ENCODE data around the gene PKN2.

The PKN2 gene

DNA sequence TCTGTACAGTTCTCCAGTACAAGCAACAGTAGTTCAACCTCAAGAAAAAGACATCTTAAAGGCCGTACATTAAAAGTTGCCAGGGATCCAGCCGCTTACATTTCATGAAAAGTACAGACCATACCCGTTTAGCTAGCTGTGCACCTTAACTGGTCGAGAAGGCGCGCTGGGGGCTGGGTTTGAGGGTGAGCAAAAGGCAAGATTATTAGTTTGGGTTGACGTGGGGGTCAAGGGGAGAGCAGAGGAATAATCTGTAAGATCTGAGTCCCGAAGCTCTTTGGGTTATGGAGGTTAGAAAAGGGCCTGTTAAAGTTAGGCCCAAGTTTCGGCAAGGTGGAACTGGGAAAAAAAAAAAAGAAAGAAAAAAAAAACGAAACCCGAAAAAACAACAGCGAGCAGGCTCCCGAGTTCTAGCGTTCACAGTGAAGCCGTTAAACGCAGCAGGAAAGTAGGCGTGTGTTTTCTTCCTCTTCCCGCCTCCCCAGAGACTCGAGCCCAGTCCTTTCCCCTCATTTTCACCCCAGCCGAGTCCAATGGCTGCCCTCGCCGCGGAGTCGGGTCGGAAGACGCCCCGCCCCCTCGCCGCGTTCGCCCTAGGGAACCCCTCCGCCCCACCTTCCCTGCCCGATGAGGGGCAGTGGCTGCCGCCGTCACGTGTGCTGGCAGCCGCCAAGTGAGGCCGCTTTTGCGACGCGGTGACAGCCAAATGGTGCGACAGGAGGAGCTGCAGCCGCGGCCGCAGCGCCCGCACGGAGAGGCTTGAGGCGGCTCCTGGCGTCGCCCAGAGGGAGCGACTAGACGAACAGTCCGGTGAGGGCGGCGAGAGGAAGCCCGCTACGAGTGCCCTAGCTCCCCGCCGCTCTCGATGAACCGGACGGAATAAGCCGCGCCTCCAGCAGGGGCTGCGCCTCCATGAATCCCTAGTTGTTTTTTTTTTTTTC lies at the start of gene PKN2:
Gene PKN2, plus strand, starts transcription at position 733 of the 941 bp plus-strand sequence. CDS start 308 bp downstream, outside the sequence.
- peak; percentile 99 for DNase-seq

DNA sequence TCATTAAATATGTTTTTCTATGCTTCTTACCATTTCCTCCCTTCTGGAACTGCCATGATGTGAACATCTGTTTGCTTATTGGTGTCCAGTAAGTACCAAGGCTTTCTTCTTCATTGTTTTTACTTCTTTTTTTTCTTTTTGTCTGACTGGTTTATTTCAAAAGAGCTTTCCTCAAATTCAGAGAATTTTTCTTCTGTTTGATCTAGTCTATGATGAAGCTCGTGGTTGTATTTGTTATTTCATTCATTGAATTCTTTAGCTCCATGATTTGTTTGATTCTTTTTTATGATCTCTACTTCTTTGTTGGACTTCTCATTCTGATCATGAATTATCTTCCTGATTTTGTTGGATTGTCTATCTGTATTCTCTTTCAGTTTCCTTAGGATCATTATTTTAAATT lies 49.5 kb upstream of the PKN2 start:
- no peak for DNase-seq

DNA sequence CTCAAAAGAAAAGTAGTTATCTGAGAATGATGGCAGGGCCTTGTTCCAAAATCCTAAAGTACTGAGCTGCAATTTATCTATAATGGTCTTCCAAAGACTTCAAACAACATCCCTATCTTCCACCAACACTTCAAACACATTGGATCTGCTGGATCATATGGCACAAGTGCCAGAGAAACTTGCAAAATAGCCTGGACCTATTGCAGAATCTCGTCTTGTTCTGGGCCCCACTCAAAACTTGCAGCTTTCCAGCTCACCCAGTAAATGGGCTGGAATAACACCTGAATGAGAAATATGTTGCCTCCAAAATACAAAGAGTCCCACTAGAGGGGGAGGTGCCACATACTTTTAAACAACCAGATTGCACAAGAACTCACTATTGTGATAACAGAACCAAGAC lies 44.0 kb upstream of the PKN2 start:
- no peak for DNase-seq

DNA sequence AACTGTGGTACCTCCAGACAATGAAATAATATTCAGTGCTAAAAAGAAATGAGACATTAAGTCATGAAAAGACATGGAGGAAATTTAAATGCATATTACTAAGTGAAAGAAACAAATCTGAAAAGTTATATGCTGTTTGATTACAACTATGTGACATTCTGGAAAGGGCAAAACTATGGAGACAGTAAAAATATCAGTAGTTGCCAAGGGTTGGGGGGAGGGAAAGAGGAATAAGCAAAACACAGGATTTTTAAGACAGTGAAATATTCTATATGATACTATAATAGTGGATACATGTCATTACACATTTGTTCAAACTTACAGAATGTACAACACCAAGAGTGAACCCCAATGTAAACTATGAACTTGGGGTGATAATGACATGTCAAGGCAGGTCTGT lies 38.2 kb upstream of the PKN2 start:
- DNase-seq = no peak

DNA sequence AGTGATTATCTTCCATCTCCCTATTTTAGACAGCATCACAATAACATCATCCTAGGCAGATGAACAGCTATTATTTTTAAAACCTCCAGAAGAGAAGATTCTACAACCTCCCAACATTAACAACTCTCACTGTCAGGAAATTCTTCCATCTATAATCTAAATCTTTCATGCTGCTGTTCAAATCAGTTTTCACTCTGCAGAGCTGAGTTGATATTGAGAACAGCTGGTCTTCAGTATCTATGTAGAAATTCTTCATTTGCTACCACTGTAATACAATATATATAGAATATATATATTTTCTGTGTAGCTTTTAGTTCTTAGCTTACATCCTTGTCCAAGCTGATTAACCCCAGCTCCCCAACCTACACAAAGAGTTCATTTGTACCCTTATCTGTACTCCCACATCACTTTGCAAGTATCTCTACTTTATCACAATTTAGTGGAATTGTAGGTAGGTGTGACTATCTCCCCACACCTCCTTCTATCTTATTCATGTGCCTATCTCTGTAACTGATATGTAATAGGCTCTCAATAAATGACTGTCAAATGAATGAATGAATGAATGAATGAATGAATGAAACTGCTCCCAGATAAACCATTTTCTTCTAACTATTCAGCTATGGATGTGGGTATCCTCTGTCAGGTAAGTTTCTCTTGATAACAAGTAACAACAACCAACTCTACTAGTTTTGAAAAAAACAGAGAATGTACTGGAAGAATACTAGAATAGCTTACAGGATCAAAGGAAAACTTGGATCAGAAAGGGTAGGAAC lies 37.4 kb upstream of the PKN2 start:
- DNase-seq = no peak

DNA sequence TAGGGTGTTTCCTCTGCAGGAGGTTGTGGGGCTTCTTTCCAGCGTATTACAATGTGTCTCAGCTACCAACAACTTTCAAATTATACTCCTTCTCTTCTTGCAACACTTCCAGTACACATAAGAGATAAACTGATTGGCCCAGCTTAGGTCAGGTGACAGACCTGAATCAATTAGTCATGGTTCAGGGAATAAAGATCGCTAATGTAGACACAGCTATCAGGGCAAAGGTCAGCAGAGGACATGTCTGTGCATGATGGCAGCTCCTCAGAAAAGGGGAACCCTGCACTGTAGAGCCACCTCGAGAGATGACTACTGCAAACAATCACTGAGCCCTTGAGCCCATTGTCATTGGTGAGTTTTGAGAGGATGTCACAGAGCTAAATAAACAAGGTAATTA lies 36.8 kb upstream of the PKN2 start:
- no peak for DNase-seq

DNA sequence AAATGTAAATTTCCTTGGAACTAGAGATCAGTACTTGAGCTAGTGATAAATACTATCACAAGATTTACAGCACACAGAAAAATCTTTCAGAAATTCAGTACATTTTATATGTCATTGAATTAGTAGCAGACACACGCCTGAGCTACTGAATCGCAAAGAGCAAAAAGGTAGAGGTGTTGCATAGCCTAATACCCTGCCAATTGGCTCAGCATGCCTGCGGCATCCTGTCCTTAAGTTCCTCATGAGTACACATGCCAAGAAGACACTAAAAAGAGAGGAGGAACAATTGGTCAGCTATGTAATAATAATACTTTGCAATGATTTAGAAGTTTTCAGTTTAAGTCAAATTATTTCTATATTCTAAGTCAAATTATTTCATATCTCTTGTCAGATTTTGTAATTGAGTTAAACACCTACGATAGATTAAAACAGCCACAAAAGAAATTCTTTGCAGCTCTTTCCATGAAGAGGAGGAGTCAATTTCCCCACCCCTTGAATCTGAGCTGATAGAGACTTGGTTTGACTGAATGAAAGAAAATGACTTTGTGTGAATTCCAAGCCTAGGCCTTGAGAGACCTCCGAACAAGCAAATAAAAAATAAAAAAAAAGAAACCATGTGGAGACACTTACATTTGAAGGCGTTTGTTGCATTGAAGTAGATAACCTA lies 36.2 kb upstream of the PKN2 start:
- no peak for DNase-seq

DNA sequence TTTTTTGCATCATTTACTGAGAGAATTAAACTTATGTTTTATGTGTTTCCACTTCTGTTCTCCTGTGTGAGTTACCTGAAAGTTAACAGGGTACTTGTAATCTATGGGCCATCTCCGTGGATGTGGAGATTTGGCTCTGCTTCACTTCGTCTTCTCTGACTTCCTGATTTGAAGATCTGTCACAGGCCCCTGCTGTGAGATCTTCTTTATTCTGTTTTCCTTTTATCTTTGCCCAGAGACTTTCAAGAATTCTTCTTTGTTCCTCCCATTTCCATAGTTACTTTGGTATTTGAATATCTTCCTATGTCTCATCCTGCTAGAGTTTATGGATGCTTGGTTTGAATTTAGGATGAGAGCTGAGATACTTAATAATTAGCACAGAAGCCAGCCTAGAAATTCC lies 35.4 kb upstream of the PKN2 start:
- DNase-seq = no peak

DNA sequence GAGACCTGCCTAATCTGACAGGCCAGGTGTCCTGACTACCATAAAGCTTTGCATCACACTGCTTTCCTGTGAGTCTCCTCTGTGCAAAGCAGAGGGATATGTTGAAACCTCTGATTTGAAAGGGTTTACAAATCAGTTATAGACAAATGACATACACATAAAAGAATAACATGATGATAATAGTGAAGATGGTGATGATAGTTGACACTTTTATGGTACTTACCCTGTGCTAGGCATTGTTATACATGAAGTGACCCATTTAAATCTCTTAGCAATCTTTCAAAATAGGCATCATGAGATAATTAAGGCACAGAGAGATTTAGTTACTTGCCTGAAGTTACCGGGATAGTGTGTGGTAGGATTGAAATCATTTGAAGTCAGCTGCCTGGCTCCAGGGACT lies 34.1 kb upstream of the PKN2 start:
- no peak for DNase-seq

DNA sequence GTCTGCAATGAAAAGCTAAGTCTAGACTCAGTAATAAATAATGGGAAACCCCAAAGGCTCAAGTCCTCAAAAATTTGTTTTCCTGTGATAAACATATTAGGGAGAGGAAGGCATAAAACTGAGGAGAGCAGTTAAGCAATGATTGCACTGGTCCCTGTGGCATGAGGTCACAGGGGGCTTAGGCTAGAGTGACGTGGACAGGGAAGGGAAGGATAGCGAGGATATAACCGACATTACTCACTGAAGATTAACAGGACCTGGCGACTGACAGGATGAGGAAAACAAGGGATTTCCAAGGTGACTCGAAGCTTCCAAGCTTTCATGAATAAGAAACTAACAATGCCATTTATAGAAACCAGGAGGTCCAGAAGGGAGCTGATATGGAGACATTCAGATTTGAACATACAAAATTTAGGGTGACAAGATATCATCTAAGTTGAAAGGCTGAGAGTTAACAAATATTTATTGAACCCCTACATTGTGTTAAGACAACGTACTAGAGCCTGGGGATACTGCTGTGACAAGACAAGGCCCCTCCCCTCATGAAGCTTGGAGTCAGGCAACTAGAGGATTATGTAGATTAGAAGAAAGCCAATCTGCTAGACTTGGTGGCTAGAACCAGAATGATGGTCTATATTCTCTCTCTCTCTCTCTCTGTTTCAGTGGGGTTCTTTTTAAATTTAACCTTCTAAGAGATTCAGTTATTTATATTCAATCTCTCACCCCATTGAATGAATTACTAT lies 33.2 kb upstream of the PKN2 start:
- DNase-seq = no peak

DNA sequence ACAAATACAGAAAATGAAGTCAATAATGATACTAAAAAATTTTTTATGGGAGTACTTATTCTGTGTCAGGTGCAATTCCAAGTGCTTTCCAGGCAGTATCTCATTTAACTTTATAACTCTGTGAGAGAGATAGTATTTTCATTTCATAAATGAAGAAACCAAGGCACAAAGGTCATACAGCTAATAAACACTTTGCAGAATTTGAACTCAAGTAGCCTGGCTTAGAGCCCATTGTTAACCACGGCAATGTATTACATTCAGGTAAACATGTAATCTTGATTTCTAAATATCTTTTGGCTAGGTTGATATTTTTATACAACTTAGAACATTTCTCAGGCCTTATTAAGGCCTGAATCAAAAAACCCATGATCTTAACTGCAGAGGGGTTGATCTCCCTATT lies 28.9 kb upstream of the PKN2 start:
- DNase-seq = no peak

DNA sequence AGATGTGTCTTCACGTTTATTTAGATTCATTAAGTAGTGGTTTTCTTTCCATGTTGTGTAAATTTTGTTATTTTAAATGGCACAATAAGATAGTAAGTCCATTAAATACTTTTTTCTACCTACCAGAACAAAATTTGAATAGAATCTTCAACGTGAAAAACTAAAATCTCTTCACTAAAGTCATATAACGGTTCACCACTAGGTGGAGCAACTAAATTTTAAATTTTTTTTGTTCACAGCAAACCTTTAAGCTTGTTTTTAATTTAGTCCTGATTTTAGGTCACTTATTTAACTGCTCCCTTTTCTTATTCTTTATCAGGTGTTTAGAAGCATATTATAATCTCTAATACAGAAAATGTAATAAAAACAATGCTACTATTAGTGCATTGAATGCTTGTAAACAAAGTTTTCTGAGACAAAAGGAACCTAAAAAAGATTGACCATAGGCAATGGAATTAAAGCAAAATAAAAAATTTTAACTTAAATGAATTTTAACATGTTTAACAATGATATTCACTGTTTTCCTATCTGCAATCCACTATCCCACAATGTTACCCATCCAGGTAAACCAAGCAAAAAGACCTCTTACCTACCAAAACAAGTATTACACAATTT lies 28.3 kb upstream of the PKN2 start:
- DNase-seq = peak; percentile 38

DNA sequence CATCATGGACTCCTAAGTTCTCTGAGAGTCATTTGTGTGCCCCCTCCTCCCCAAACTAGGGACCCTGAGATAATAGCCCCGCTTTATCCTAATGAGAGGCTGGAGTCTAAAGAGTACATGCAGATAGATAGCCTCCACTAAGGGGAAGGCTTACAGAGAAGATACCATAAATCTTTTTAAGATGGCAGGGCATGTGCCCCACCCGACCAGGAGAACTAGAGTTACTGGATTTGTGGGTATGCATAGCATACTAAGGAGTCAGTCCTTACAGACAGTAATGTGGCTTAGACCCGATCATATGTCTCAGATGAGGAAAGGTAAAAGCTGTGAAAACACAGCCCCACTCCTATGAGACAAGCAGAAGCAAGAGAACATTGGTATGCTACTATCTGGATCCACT lies 25.7 kb upstream of the PKN2 start:
- DNase-seq = no peak

DNA sequence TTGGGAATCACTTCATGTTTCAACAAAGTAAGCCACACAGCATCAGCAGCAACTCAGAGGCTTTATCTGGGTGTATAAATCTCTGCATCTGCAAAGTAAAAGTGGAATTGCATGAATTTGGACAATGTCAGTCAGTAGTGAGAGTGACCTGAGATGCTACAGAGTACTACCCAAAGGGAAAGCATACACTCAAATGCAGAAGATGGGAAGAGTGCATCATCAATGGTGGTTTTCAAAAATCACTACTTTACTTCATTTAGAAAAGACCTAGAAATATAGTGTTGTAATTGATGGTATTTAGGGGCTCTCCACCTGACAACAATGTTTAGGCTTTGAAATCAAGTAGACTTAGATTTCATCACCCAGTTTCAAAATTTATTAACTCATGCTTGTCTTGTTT lies 24.5 kb upstream of the PKN2 start:
- DNase-seq = no peak

DNA sequence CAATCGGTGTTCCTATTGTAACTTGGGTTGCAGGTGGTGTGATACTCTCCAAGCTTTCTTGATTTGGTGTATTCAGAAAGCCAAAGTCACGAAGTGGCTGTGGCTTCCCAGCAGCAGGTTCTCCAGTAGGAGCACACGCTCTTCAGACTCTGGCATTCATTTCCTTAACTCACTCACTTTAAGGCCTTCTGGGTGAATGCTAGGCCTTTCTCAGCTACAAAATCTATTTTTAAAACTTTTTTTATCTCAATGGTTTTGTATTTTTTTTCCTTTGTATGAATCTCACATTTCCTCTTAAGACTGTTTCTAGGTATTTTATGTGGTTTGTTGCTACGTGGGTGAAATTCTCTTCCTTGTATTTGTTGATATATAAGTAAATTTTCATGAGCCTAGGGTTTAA lies 22.9 kb upstream of the PKN2 start:
- DNase-seq = no peak

DNA sequence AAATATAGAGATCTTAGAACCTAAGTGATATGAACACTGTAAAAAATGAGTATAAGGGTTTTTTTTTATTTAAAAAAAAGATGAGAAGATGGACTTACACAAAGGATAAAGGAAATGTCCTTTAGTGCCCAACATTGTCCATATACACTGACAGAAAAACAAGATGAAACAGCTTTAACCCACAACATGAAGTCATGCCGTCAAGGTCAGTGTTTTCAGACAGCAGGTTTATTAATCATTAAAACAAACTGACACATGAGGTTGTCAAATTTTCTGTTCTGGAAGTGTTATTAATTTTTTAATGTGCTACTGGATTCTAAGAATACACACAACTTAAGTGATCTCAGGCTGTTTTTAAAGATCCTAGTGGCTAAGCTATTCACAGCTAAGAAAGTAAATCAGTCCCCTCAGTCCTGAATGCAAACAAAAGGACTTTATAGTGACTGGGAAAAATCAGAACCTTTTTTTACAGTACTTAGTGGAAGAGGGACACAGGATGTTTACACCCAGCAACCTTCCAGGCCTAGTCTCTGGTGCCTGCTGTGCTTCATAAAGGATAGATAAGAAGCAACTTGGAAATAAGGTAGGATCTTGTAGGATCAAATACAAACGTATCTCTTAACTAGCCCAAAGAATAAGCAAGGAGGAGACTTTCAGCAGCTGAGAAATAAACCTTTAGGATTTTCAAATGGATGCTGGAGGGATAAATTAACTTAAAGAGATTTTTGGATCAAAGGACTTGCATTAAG lies 21.9 kb upstream of the PKN2 start:
- no peak for DNase-seq

DNA sequence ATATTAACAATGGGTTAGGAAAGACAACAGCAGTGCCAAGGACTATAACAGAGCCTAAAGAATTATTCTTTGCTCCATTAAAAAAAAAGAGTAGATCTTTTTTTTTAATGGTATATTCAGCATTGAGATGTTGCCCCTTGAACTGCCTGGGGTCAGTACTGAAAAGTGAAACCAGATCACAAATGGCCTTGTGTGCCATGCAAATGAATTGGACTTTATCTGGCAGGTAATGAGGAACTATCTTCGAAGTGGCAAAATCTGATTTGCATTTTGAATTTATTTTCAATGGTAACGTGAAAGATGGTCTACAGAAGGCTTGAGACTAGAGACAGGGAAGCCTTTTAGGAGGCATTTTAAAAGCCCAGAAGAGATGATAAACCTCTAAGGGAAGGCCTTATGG lies 21.4 kb upstream of the PKN2 start:
- no peak for DNase-seq

DNA sequence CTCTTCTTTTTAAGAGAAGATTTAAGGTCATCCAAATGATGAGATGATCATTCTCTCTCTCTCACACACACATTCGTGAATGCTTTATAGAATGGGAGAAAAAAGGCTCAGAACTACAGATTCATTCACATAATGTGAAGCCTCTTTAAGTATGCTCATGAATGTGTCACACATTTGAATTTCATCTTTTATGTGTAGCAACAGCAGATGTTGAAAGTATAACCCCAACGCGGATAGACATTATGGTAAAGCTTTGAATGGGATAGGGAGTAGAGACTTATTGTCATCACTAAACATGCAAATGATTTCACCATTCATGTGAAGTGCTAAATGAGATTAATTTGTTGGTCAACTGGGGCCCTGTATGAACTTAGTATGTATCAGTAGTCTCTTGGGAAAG lies 15.7 kb upstream of the PKN2 start:
- DNase-seq = no peak

DNA sequence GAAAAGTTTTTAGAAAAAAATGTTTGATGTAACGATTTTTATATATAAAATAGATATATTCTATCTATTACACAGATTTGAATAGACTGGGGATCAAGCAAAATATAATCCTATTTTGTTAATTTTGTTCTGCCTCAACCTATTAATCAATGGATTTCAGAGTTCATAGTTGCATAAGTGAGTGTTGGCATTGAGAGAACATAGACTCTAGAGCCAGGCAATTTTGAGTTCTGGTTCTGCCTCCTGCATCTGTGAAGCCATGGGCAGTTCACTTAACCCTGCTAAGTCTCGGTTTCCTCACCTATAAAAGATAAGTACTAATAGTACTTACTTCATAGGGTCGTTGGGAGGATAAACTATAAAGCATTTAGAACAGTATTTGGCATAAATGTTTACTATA lies 13.6 kb upstream of the PKN2 start:
- no peak for DNase-seq

DNA sequence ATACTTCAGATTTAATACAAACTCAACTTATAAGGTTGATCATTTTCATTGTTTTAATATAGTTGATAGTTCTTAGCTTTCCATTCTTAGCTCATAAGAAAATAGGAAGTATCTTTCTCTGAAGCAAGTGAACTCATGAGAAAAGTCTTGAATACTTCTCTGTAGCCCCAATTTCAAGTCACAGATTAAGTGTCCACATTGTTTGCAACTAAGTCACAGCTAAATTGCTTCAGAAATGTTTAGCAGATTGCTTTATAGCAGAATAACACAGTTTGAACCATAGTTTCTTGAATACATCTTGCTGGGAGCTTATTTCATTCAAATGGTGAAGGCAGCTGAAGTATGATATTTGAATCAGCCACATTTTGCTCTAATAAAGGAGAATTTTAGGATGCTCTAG lies 10.6 kb upstream of the PKN2 start:
- DNase-seq = no peak

DNA sequence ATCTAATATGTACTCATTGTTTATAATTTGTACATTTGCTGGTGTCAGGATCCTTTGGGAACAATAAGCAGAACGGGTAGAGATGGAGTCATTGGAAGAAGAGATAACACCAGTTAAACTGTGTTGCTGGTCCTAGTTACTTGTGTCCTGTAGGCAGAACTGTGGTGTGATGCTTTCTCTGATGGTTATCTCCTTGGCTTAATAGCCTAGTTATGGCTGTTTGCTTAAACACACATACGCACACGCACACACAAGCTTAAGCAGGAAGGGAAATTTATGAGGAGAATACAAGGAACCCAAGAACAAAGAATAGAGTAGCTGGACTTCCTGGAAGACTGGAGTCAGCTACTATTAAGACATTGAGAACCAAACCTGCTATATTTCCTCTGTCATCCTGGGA lies 5.7 kb upstream of the PKN2 start:
- DNase-seq = no peak

DNA sequence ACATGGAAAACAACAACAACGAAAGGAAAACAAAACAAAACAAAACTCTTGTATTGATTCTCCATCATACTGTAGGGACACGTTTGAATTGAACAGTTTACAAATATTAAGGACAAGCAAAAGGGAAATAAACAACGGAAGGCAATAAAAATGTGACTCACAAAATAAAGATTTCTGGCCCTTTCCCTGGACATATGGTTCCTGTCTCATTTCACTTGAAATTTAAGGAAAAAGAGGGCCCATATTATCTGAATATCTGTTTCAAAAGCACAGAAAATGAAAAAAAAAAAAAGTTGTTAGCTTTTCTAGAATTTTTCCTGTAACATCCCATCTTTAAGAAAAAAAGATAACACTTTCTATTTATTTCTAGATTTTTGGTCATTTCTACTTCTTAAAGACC lies 3.6 kb upstream of the PKN2 start:
- no peak for DNase-seq
